ENCODE results near the gene PTPRK. TPM values are rescaled to one million over a fixed set of nuclear protein-coding genes. Genes with fewer than 3 reads are reported as not detected.

PTPRK gene
- total RNA-seq, 2 experiments from 2014 or later, result not detected

GRCh38 chr6:128519132-128519930, 1.1 kb downstream of the PTPRK start:
- Histone ChIP-seq H4K20me1 (ENCODE audit: insufficient read depth, low read length) (no peaks in the 10 kb centered on the region), H3K9me2 (ENCODE audit: insufficient read depth, low read length) (no peaks in the 10 kb centered on the region), H3K79me2 (ENCODE audit: insufficient read depth, low read depth, low read length) (no peaks in the 10 kb centered on the region), H3K4me2 (ENCODE audit: low read length) (no peak overlapping the region), H3K27ac (ENCODE audit: low read depth, low read length, poor library complexity, severe bottlenecking) (no peak overlapping the region), H3K4me1 (ENCODE audit: insufficient read depth, low read length, poor library complexity, severe bottlenecking) (no peaks in the 10 kb centered on the region), H3K9me3 (ENCODE audit: low read length) (no peaks in the 10 kb centered on the region), H2AFZ (ENCODE audit: low read length) (no peak overlapping the region), H3K4me3 (ENCODE audit: low read depth, low read length, poor library complexity, severe bottlenecking) (no peak overlapping the region), H3K36me3 (ENCODE audit: insufficient read depth, low read length) (no peaks in the 10 kb centered on the region)
- POLR2A ChIA-PET, result no interaction called here
- CTCF ChIA-PET (ENCODE audit: unreplicated experiment), result no interaction called here
- intact Hi-C loops (cut with micrococcal nuclease; ENCODE audit: unreplicated experiment), result no loop called here
- no peak for TF ChIP-seq CTCF (conservative IDR thresholded peaks at IDR 0.05; ENCODE audit: low read length)
- TF ChIP-seq EZH2phosphoT487 (IDR thresholded peaks at IDR 0.05; ENCODE audit: borderline replicate concordance, low read depth, low read length), result no peak
- no TSS peak for BruUV-seq (replicated peaks)
- DNase-seq (ENCODE audit: low spot score), result no peak

- intact Hi-C loops (cut with micrococcal nuclease; ENCODE audit: unreplicated experiment), result no loop called here
- CTCF ChIA-PET (ENCODE audit: unreplicated experiment), result no interaction called here
- POLR2A ChIA-PET, result no interaction called here
- BruUV-seq (replicated peaks), result no TSS peak
- Histone ChIP-seq H3K9me3 (ENCODE audit: low read length) (no peaks in the 10 kb centered on the region), H3K36me3 (ENCODE audit: insufficient read depth, low read length) (no peaks in the 10 kb centered on the region), H2AFZ (ENCODE audit: low read length) (no peak overlapping the region), H4K20me1 (ENCODE audit: insufficient read depth, low read length) (no peaks in the 10 kb centered on the region), H3K4me1 (ENCODE audit: insufficient read depth, low read length, poor library complexity, severe bottlenecking) (no peaks in the 10 kb centered on the region), H3K79me2 (ENCODE audit: insufficient read depth, low read depth, low read length) (no peaks in the 10 kb centered on the region), H3K9me2 (ENCODE audit: insufficient read depth, low read length) (no peaks in the 10 kb centered on the region), H3K4me3 (ENCODE audit: low read depth, low read length, poor library complexity, severe bottlenecking) (no peak overlapping the region), H3K4me2 (ENCODE audit: low read length) (no peak overlapping the region), H3K27ac (ENCODE audit: low read depth, low read length, poor library complexity, severe bottlenecking) (no peak overlapping the region)
- no peak for DNase-seq (ENCODE audit: low spot score)
- TF ChIP-seq CTCF (conservative IDR thresholded peaks at IDR 0.05; ENCODE audit: low read length), result no peak
- TF ChIP-seq EZH2phosphoT487 (IDR thresholded peaks at IDR 0.05; ENCODE audit: borderline replicate concordance, low read depth, low read length), result no peak
Measured at GRCh38 chr6:128518434-128519131, 1.8 kb downstream of the PTPRK start.

GRCh38 chr6:128517124-128517523, 3.3 kb downstream of the PTPRK start:
- POLR2A ChIA-PET, result interaction anchor here (0.6 to 0.7 kb wide), 2 partner anchors 19 to 1431 kb away, joined by 3 read pairs; no protein-coding TSS in a partner anchor
- Histone ChIP-seq H4K20me1 (ENCODE audit: insufficient read depth, low read length) (no peaks in the 10 kb centered on the region), H3K36me3 (ENCODE audit: insufficient read depth, low read length) (no peaks in the 10 kb centered on the region), H3K4me1 (ENCODE audit: insufficient read depth, low read length, poor library complexity, severe bottlenecking) (no peaks in the 10 kb centered on the region), H2AFZ (ENCODE audit: low read length) (no peak overlapping the region), H3K79me2 (ENCODE audit: insufficient read depth, low read depth, low read length) (no peaks in the 10 kb centered on the region), H3K9me2 (ENCODE audit: insufficient read depth, low read length) (no peaks in the 10 kb centered on the region), H3K27ac (ENCODE audit: low read depth, low read length, poor library complexity, severe bottlenecking) (no peak overlapping the region), H3K9me3 (ENCODE audit: low read length) (no peaks in the 10 kb centered on the region), H3K4me2 (ENCODE audit: low read length) (no peak overlapping the region), H3K4me3 (ENCODE audit: low read depth, low read length, poor library complexity, severe bottlenecking) (no peak overlapping the region)
- CTCF ChIA-PET (ENCODE audit: unreplicated experiment), result no interaction called here
- intact Hi-C loops (cut with micrococcal nuclease; ENCODE audit: unreplicated experiment), result no loop called here
- DNase-seq (ENCODE audit: low spot score), result no peak
- no peak for TF ChIP-seq CTCF (conservative IDR thresholded peaks at IDR 0.05; ENCODE audit: low read length)
- TF ChIP-seq EZH2phosphoT487 (IDR thresholded peaks at IDR 0.05; ENCODE audit: borderline replicate concordance, low read depth, low read length), result no peak
- no TSS peak for BruUV-seq (replicated peaks)
